K562 (cell line): ENCODE measurements around the gene SMS. TPM values are rescaled to one million over a fixed set of nuclear protein-coding genes. Genes with fewer than 3 reads are reported as not detected.

ENCODE experiments used
- ATAC-seq: fragments of 200-7000 bp; cut with Tn5 transposase; 3 replicates; pipeline ENCODE4 v1.9.1; 2020; ENCODE audit warnings: moderate library complexity
- BruUV-seq: library from RNA; stranded (reverse); fragments of 400-500 nt; replicated peaks from 2 replicates; lab custom pipeline; 2021; lab: Mats Ljungman, UMichigan
- CTCF ChIA-PET: fragments of 300-600 bp; formaldehyde crosslinking; extraction: SDS; loops from one replicate; lab custom pipeline; 2021; ENCODE audit warnings: low intra/inter-chr PET ratio; lab: Yijun Ruan, JAX
- POLR2A ChIA-PET: fragments of 300-600, 350-650 bp; sonication (Branson Sonifier 250); formaldehyde crosslinking; extraction: SDS; loops from one replicate; lab custom pipeline; 2021; ENCODE audit warnings: antibody characterized with exemption, inconsistent platforms; lab: Yijun Ruan, JAX
- DNase-seq, 4 experiments: peaks; one replicate each; pipeline versions ENCODE4 v3.0.0 to v3.0.0-alpha.2; 2011 to 2018; ENCODE audit warnings: low spot score in 3 of 4, mixed read lengths in 3 of 4; ENCODE audit errors: extremely low read depth in 1 of 4
- FAIRE-seq: peaks from 2 replicates; lab custom pipeline; 2011; peaks lifted over from hg19 to GRCh38; lab: Jason Lieb, UNC
- H2AFZ ChIP-seq: 2 replicates; pipeline ENCODE4 v1.6.0; 2011; ENCODE audit warnings: low read depth, low read length, control low read depth, inconsistent platforms
- H3K27ac ChIP-seq: fragments of 200-600 bp; 3 replicates; pipeline ENCODE4 v1.8.0; 2011; ENCODE audit warnings: low read depth, mild to moderate bottlenecking, control low read depth, inconsistent platforms, low read length, moderate library complexity, mixed read lengths; ENCODE audit errors: extremely low read depth
- H3K27me3 ChIP-seq, 2 experiments: fragments of 300-600 bp in 1 of 2; 2 replicates in 1 of 2; 3 replicates in 1 of 2; pipeline versions ENCODE4 v1.6.0 to v1.8.0; 2011; ENCODE audit warnings: inconsistent platforms in 2 of 2, low read length in 2 of 2, mild to moderate bottlenecking in 1 of 2, mixed read lengths in 1 of 2, moderate library complexity in 1 of 2; ENCODE audit not compliant: control insufficient read depth in 2 of 2, insufficient read depth in 2 of 2
- H3K36me3 ChIP-seq: fragments of 300-600 bp; 3 replicates; pipeline ENCODE4 v1.8.0; 2011; ENCODE audit warnings: mild to moderate bottlenecking, low read length, inconsistent platforms; ENCODE audit not compliant: control insufficient read depth, insufficient read depth
- H3K4me1 ChIP-seq, 2 experiments: fragments of 200-600 bp in 1 of 2; replicated peaks in 1 of 2; 2 replicates in 1 of 2; 3 replicates in 1 of 2; pipeline versions ENCODE4 v1.5.1 to v1.8.0; 2011; ENCODE audit warnings: inconsistent platforms in 2 of 2, low read length in 2 of 2, mild to moderate bottlenecking in 1 of 2, mixed read lengths in 1 of 2, moderate library complexity in 1 of 2; ENCODE audit not compliant: control insufficient read depth in 2 of 2, insufficient read depth in 2 of 2
- H3K4me2 ChIP-seq: 2 replicates; pipeline ENCODE4 v1.6.1; 2011; ENCODE audit warnings: low read length, control low read depth, inconsistent platforms, mixed read lengths; ENCODE audit not compliant: insufficient read depth
- H3K4me3 ChIP-seq: fragments of 200-600 bp; sonication (generic), shearing (Covaris generic); 2 replicates; pipeline ENCODE4 v1.5.1; 2016; ENCODE audit warnings: control low read depth, inconsistent platforms
- H3K79me2 ChIP-seq: fragments of 200-600 bp; 3 replicates; pipeline ENCODE4 v1.8.0; 2011; ENCODE audit warnings: low read length, inconsistent platforms; ENCODE audit not compliant: control insufficient read depth, insufficient read depth
- H3K9ac ChIP-seq, 2 experiments: 2 replicates each; pipeline versions ENCODE4 v1.6.0 to v1.6.1; 2011; ENCODE audit warnings: low read depth in 2 of 2, low read length in 2 of 2, control low read depth in 1 of 2, inconsistent platforms in 1 of 2, mild to moderate bottlenecking in 1 of 2, mixed read lengths in 1 of 2; ENCODE audit not compliant: insufficient read depth in 1 of 2
- H3K9me1 ChIP-seq: one replicate; pipeline ENCODE4 v1.6.0; 2011; ENCODE audit warnings: inconsistent platforms, mild to moderate bottlenecking, low read length, moderate library complexity; ENCODE audit not compliant: control insufficient read depth, insufficient read depth
- H3K9me3 ChIP-seq: replicated peaks from 2 replicates; pipeline ENCODE4 v1.5.1; 2011; ENCODE audit warnings: low read depth, low read length, inconsistent platforms; ENCODE audit not compliant: control insufficient read depth, insufficient read depth
- H4K20me1 ChIP-seq: replicated peaks from 2 replicates; pipeline ENCODE4 v1.6.1; 2011; ENCODE audit warnings: low read length, inconsistent platforms, mixed read lengths; ENCODE audit not compliant: control insufficient read depth, insufficient read depth
- CBFA2T2 ChIP-seq: fragments of 450-650 bp; conservative IDR thresholded peaks from 2 replicates; pipeline ENCODE4 v1.6.1; 2017; ENCODE audit warnings: mild to moderate bottlenecking
- CXXC5 ChIP-seq: fragments of 250-450 bp; sonication (Bioruptor Pico); IDR thresholded peaks from 2 replicates; pipeline ENCODE4 v1.8.0; 2022; ENCODE audit warnings: inconsistent platforms, mild to moderate bottlenecking, moderate library complexity
- KAT7 ChIP-seq: sonication (generic); formaldehyde crosslinking; IDR thresholded peaks from 2 replicates; pipeline ENCODE4 v1.8.0; 2022; ENCODE audit warnings: missing genetic modification reagents, mild to moderate bottlenecking, borderline replicate concordance
- NCOR1 ChIP-seq: fragments of 450-650 bp; IDR thresholded peaks from 2 replicates; pipeline ENCODE4 v1.6.1; 2016; ENCODE audit warnings: mild to moderate bottlenecking, moderate library complexity
- NFIC ChIP-seq: fragments of 450-650 bp; IDR thresholded peaks from 2 replicates; pipeline ENCODE4 v1.6.1; 2017; ENCODE audit warnings: mild to moderate bottlenecking, inconsistent platforms
- NR2C1 ChIP-seq, 2 experiments: fragments of 450-650 bp; IDR thresholded peaks; 2 replicates each; pipeline ENCODE4 v1.6.1; 2017; ENCODE audit warnings: mild to moderate bottlenecking in 2 of 2, antibody characterized with exemption in 1 of 2, inconsistent platforms in 1 of 2, missing compliant biosample characterization in 1 of 2, missing genetic modification characterization in 1 of 2
- POLR2AphosphoS5 ChIP-seq: IDR thresholded peaks from 2 replicates; pipeline ENCODE4 v1.6.1; 2011; ENCODE audit warnings: mild to moderate bottlenecking, low read depth, low read length, moderate library complexity; ENCODE audit not compliant: control insufficient read depth, insufficient read depth
- SMAD4 ChIP-seq: fragments of 250-450 bp; sonication (Bioruptor Pico); conservative IDR thresholded peaks from 2 replicates; pipeline ENCODE4 v1.8.0; 2021; ENCODE audit warnings: inconsistent platforms, mild to moderate bottlenecking, moderate library complexity
- SMC3 ChIP-seq: conservative IDR thresholded peaks from 2 replicates; pipeline ENCODE4 v1.6.1; 2011; ENCODE audit warnings: low read depth, low read length, improper control_type of control experiment; ENCODE audit not compliant: insufficient read depth
- TAL1 ChIP-seq: fragments of 450-650 bp; IDR thresholded peaks from 2 replicates; pipeline ENCODE4 v1.6.1; 2016; ENCODE audit warnings: mild to moderate bottlenecking
- TEAD4 ChIP-seq, 2 experiments: sonication (generic) in 1 of 2; formaldehyde crosslinking in 1 of 2; IDR thresholded peaks; 2 replicates each; pipeline versions ENCODE4 v1.6.1 to v1.8.0; 2012 to 2022; ENCODE audit warnings: borderline replicate concordance in 1 of 2, inconsistent platforms in 1 of 2, low read length in 1 of 2, mild to moderate bottlenecking in 1 of 2, missing genetic modification reagents in 1 of 2
- TFE3 ChIP-seq: fragments of 450-650 bp; formaldehyde crosslinking; IDR thresholded peaks from 2 replicates; pipeline ENCODE4 v1.4.0; 2020; ENCODE audit warnings: mild to moderate bottlenecking, mixed read lengths
- ZBTB43 ChIP-seq: sonication (generic); formaldehyde crosslinking; IDR thresholded peaks from 2 replicates; pipeline ENCODE4 v1.8.0; 2023; ENCODE audit warnings: mild to moderate bottlenecking, missing genetic modification reagents
- ZNF212 ChIP-seq: fragments of 450-650 bp; formaldehyde crosslinking; IDR thresholded peaks from 2 replicates; pipeline ENCODE4 v1.4.0; 2020; ENCODE audit warnings: mild to moderate bottlenecking
- ZNF592 ChIP-seq: fragments of 450-650 bp; IDR thresholded peaks from 2 replicates; pipeline ENCODE4 v1.6.1; 2017; ENCODE audit warnings: antibody characterized with exemption, mild to moderate bottlenecking
- WGBS: fragments of 100-300 bp; shearing (Covaris generic); methylation state at CpG from one replicate; pipeline ENCODE4 v1.1.6; 2016; ENCODE audit warnings: low coverage, mixed read lengths; ENCODE audit not compliant: insufficient coverage; ENCODE audit errors: missing lambda C conversion rate; 5-methylcytosine and 5-hydroxymethylcytosine counted together
- in situ Hi-C: fragments of 300-500 bp; cut with MboI; formaldehyde crosslinking; loops from 4 replicates; pipeline ENCODE4 v1.15.0; 2018; ENCODE audit warnings: inconsistent platforms, mixed read lengths
- intact Hi-C: fragments of 100-400 bp; cut with micrococcal nuclease; formaldehyde crosslinking; loops from 2 replicates; pipeline ENCODE4 v1.14.2; 2022
- polyA plus RNA-seq, 8 experiments: library from polyadenylated mRNA; depleted of rRNA in 4 of 8; stranded (reverse) in 5 of 8; unstranded in 3 of 8; fragments of >200 nt; fragmentation: Nextera tagmentation in 2 of 8; fragmentation: Illumina TruSeq in 1 of 8; extraction: Ambion mirVana in 2 of 8; extraction: Trizol in 1 of 8; gene quantifications; 2 replicates each; pipeline versions ENCODE4 v1.2.1 to v1.2.3, GENCODE V29; 2011 to 2014; ENCODE audit warnings: inconsistent platforms in 1 of 8, missing spikeins in 1 of 8
- total RNA-seq, 7 experiments: library from RNA; depleted of rRNA in 6 of 7; stranded (reverse); fragments of >200 nt in 6 of 7; fragmentation: Illumina TruSeq in 2 of 7; extraction: Trizol in 2 of 7; gene quantifications; 2 replicates each; pipeline versions ENCODE4 v1.2.1 to v1.2.3, GENCODE V29; 2011 to 2021; ENCODE audit warnings: low replicate concordance in 1 of 7

The SMS gene
- total and polyA plus RNA-seq, 9 of the 15 experiments (the other 6 are each of a cell fraction or from before 2014, with no cell fraction given), result 71.1 to 193 (median 152) TPM

DNA sequence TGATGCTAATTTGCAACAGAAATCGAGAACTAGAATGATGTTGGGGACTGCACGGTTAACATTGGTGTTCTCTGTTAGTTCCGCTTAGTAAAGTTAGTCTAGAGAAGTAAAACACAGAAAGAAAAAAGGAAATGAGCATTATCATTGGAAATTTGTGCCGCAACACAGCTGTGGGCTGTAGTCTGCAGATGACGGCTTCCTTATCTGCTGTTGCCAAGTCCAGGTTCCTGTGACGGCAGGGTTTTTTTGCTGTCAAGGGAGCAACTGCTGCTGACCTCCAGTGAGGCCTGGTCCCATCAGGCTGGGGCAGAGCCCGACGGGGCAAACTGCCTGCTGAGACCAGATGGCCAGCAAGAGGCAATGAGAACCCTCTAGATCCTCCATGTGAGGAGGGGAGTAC is 52.8 kb downstream of the SMS start:
- 56% methylated on average over 6 of the region's 8 CpGs for WGBS
- no peak overlapping the region; the same call in 1 of the 2 replicates for H3K4me2 ChIP-seq
- in situ Hi-C loops, result no loop called here
- H3K4me1 ChIP-seq, result peaks cover 4 to 6% of the 10 kb centered on the region in 2 experiments; a peak in 3 of 5 replicates
- H4K20me1 ChIP-seq, result no peaks in the 10 kb centered on the region
- ChIA-PET CTCF (no interaction called here), POLR2A (no interaction called here)
- H3K27ac ChIP-seq, result peak overlapping the region; percentile 26; the same call in 1 of the 3 replicates
- no peaks in the 10 kb centered on the region for H3K79me2 ChIP-seq
- peaks cover 60% of the 10 kb centered on the region; the same call in 2 of the 3 replicates for H3K36me3 ChIP-seq
- intact Hi-C loops, result no loop called here
- BruUV-seq, result no TSS peak
- DNase-seq (peak in 2 of 4 experiments; percentile 38 to 60), ATAC-seq (peak; percentile 80), FAIRE-seq (peak; percentile 69)
- 0 out of 4 replicates have a peak overlapping the region, but pooled peaks of 1 of the 2 experiments have one; percentile 26 for H3K9ac ChIP-seq
- H3K27me3 ChIP-seq, result no peaks in the 10 kb centered on the region
- H3K9me3 ChIP-seq, result no peaks in the 10 kb centered on the region
- H3K9me1 ChIP-seq, result no peaks in the 10 kb centered on the region
- H2AFZ ChIP-seq, result no peak overlapping the region
- H3K4me3 ChIP-seq, result no peak overlapping the region
- TF ChIP-seq NR2C1 (IDR thresholded peaks at IDR 0.05), result no peak
- TF ChIP-seq NR2C1 (tag; IDR thresholded peaks at IDR 0.05), result 0 out of 2 replicates have a peak, but pooled peaks have one; percentile 23
- peak; percentile 52; the same call in 1 of the 2 replicates for TF ChIP-seq TAL1
- TF ChIP-seq SMAD4, result peak; percentile 52; the same call in 1 of the 2 replicates
- TF ChIP-seq KAT7 (CRISPR knock-in tag), result no peak
- TF ChIP-seq ZNF592, result 0 out of 2 replicates have a peak, but pooled peaks have one; percentile 26
- TF ChIP-seq TEAD4 (IDR thresholded peaks at IDR 0.05; ENCODE audit: low read length), result peak; percentile 56
- no peak for TF ChIP-seq TEAD4 (CRISPR knock-in tag; IDR thresholded peaks at IDR 0.05; ENCODE audit: borderline replicate concordance)
- TF ChIP-seq CXXC5, result peak; percentile 44; the same call in 1 of the 2 replicates
- TF ChIP-seq POLR2AphosphoS5, result peak; percentile 51; the same call in 1 of the 2 replicates
- no peak for TF ChIP-seq TFE3 (CRISPR knock-in tag)
- 0 out of 2 replicates have a peak, but pooled peaks have one; percentile 25 for TF ChIP-seq NFIC
- no peak for TF ChIP-seq ZNF212 (CRISPR knock-in tag)
- TF ChIP-seq NCOR1, result peak; percentile 53; the same call in 1 of the 2 replicates
- peak; percentile 67 for TF ChIP-seq CBFA2T2
- TF ChIP-seq SMC3, result no peak
- no peak for TF ChIP-seq ZBTB43
